Adrenal gland (tissue), 5 donors: ENCODE results near the gene MCM10.

Experiments used
- POLR2A ChIP-seq, 2 donors: fragments of 450-650 bp; IDR thresholded peaks; one replicate each; pipeline ENCODE4 v1.6.1; 2017; ENCODE audit warnings: antibody characterized with exemption in 2 of 2, mild to moderate bottlenecking in 2 of 2, moderate library complexity in 1 of 2
- TF ChIP-seq, protein P1 (sequence below), 6 experiments: fragments of 450-650 bp in 4 of 6; fragments of 200-600 bp in 2 of 6; sonication (generic) in 1 of 6; IDR thresholded peaks; 1 replicate in 5 of 6; 2 replicates in 1 of 6; pipeline versions ENCODE4 v1.5.1 to v1.8.0; 2016 to 2021; ENCODE audit warnings: antibody characterized with exemption in 6 of 6, mild to moderate bottlenecking in 2 of 6, moderate library complexity in 1 of 6
- donor health status: DM: no; HTN: no; CAD: no.

DNA sequence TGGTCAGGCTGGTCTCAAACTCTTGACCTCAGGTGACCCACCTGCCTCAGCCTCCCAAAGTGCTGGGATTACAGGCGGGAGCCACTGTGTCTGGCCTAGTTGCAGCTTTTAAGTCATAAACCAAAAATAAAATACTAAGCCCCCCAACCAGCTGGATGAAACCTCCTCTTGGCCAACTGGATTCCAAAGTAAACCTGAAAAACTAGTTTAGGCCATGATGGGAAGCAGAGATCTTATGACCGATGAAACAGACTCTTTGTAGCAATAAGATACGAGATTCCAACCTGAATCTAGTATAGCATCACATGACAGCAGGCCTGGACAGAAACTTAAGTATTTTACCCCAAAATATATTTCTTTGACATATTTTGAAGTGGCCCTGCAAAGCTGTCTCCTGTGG lies 9.1 kb upstream of the MCM10 start:
- TF ChIP-seq, protein P1, sequence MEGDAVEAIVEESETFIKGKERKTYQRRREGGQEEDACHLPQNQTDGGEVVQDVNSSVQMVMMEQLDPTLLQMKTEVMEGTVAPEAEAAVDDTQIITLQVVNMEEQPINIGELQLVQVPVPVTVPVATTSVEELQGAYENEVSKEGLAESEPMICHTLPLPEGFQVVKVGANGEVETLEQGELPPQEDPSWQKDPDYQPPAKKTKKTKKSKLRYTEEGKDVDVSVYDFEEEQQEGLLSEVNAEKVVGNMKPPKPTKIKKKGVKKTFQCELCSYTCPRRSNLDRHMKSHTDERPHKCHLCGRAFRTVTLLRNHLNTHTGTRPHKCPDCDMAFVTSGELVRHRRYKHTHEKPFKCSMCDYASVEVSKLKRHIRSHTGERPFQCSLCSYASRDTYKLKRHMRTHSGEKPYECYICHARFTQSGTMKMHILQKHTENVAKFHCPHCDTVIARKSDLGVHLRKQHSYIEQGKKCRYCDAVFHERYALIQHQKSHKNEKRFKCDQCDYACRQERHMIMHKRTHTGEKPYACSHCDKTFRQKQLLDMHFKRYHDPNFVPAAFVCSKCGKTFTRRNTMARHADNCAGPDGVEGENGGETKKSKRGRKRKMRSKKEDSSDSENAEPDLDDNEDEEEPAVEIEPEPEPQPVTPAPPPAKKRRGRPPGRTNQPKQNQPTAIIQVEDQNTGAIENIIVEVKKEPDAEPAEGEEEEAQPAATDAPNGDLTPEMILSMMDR (IDR thresholded peaks at IDR 0.05): no peak
- TF ChIP-seq POLR2A (IDR thresholded peaks at IDR 0.05): no peak
